ENCODE measurements around the gene ATP5ME. TPM values are rescaled to one million over a fixed set of nuclear protein-coding genes. Genes with fewer than 3 reads are reported as not detected.

ATP5ME gene
- total RNA-seq, 4 donors from 2014 or later: 123 to 273 (median 193) TPM

- no peak for TF ChIP-seq CTCF (IDR thresholded peaks at IDR 0.05; ENCODE audit: low read depth)
Measured at GRCh38 chr4:703336-704197, 29.5 kb upstream of the ATP5ME start.

GRCh38 chr4:702618-703048 lies 28.6 kb upstream of the ATP5ME start:
- TF ChIP-seq CTCF (IDR thresholded peaks at IDR 0.05; ENCODE audit: low read depth): no peak

- TF ChIP-seq CTCF (IDR thresholded peaks at IDR 0.05; ENCODE audit: low read depth): no peak
Measured at GRCh38 chr4:700587-701264, 26.6 kb upstream of the ATP5ME start.

- no peak for TF ChIP-seq CTCF (IDR thresholded peaks at IDR 0.05; ENCODE audit: low read depth)
Measured at GRCh38 chr4:699816-700580, 25.9 kb upstream of the ATP5ME start.

GRCh38 chr4:692771-693554 lies 18.9 kb upstream of the ATP5ME start:
- no peak for TF ChIP-seq CTCF (IDR thresholded peaks at IDR 0.05; ENCODE audit: low read depth)

- TF ChIP-seq CTCF (IDR thresholded peaks at IDR 0.05; ENCODE audit: low read depth): no peak
Measured at GRCh38 chr4:689723-690122, 15.6 kb upstream of the ATP5ME start.

Data from subcutaneous adipose tissue (tissue), 4 donors.